Stimulated activated effector memory CD8-positive, alpha-beta T cell treated with anti-CD3 and anti-CD28 coated beads, Interleukin-12 subunit alpha, Interleukin-12 subunit beta, amount 100 ng/mL, for 72 hours (primary cell): ENCODE results near the gene SMAD2.
"Not testable (repeated sequence)": the region's sequence is repeated elsewhere in the genome, so short reads cannot be mapped to it uniquely, and the experiment has no call there.

Experiments
- ATAC-seq: fragments of 150-1000 bp; cut with Tn5 transposase; 2 replicates; pipeline ENCODE4 v1.10.0; 2021
- DNase-seq, 2 donors: peaks; one replicate each; pipeline ENCODE4 v3.0.0; 2021 to 2022; ENCODE audit warnings: low spot score in 2 of 2
- H3K27ac Mint-ChIP-seq: one replicate; pipeline ENCODE4 v1.8.0; 2022; ENCODE audit warnings: mild to moderate bottlenecking, mixed read lengths
- H3K36me3 Mint-ChIP-seq: one replicate; pipeline ENCODE4 v1.8.0; 2022; ENCODE audit warnings: mild to moderate bottlenecking, mixed read lengths
- H3K4me1 Mint-ChIP-seq: one replicate; pipeline ENCODE4 v1.8.0; 2022; ENCODE audit warnings: mixed read lengths
- H3K4me3 Mint-ChIP-seq: one replicate; pipeline ENCODE4 v1.8.0; 2022; ENCODE audit warnings: mild to moderate bottlenecking, mixed read lengths
- H3K9me3 Mint-ChIP-seq: one replicate; pipeline ENCODE4 v1.8.0; 2022; ENCODE audit warnings: mixed read lengths

Gene SMAD2

GRCh38 chr18:47858607-47859006, 71.9 kb downstream of the SMAD2 start:
- H3K36me3 Mint-ChIP-seq = peaks cover 87% of the 10 kb centered on the region
- H3K4me1 Mint-ChIP-seq = no peaks in the 10 kb centered on the region
- no peak overlapping the region for H3K27ac Mint-ChIP-seq
- peaks cover 18% of the 10 kb centered on the region for H3K9me3 Mint-ChIP-seq
- ATAC-seq (no peak), DNase-seq (no peak)
- H3K4me3 Mint-ChIP-seq = no peak overlapping the region

GRCh38 chr18:47847635-47848034, 82.8 kb downstream of the SMAD2 start:
- H3K27ac Mint-ChIP-seq = no peak overlapping the region
- H3K36me3 Mint-ChIP-seq = peaks cover 79% of the 10 kb centered on the region
- H3K4me3 Mint-ChIP-seq = no peak overlapping the region
- DNase-seq = no peak
- H3K9me3 Mint-ChIP-seq = no peaks in the 10 kb centered on the region
- ATAC-seq = no peak
- no peaks in the 10 kb centered on the region for H3K4me1 Mint-ChIP-seq

- DNase-seq = no peak
- Mint-ChIP-seq H3K36me3 (peaks cover 90% of the 10 kb centered on the region), H3K9me3 (no peaks in the 10 kb centered on the region), H3K4me3 (no peak overlapping the region), H3K27ac (no peak overlapping the region), H3K4me1 (no peaks in the 10 kb centered on the region)
- no peak for ATAC-seq
These were observed 84.0 kb downstream of the SMAD2 start for GRCh38 chr18:47846431-47846830.

- DNase-seq = no peak
- Mint-ChIP-seq H3K4me3 (no peak overlapping the region), H3K4me1 (no peaks in the 10 kb centered on the region), H3K36me3 (peaks cover 98% of the 10 kb centered on the region), H3K27ac (no peak overlapping the region), H3K9me3 (no peaks in the 10 kb centered on the region)
- ATAC-seq = no peak
These were observed 85.5 kb downstream of the SMAD2 start for GRCh38 chr18:47844828-47845498.

GRCh38 chr18:47842836-47843235, 87.6 kb downstream of the SMAD2 start:
- peaks cover 100% of the 10 kb centered on the region for H3K36me3 Mint-ChIP-seq
- no peaks in the 10 kb centered on the region for H3K9me3 Mint-ChIP-seq
- H3K27ac Mint-ChIP-seq = peak overlapping the region; percentile 3
- ATAC-seq (no peak), DNase-seq (no peak)
- no peaks in the 10 kb centered on the region for H3K4me1 Mint-ChIP-seq
- no peak overlapping the region for H3K4me3 Mint-ChIP-seq

- no peak overlapping the region for H3K27ac Mint-ChIP-seq
- peaks cover 90% of the 10 kb centered on the region for H3K36me3 Mint-ChIP-seq
- no peak overlapping the region for H3K4me3 Mint-ChIP-seq
- H3K4me1 Mint-ChIP-seq = no peaks in the 10 kb centered on the region
- no peak for DNase-seq
- no peaks in the 10 kb centered on the region for H3K9me3 Mint-ChIP-seq
- ATAC-seq = no peak
These were observed 92.1 kb downstream of the SMAD2 start for GRCh38 chr18:47838396-47838795.

GRCh38 chr18:47832348-47832747, 98.1 kb downstream of the SMAD2 start:
- Mint-ChIP-seq H3K27ac (no peak overlapping the region), H3K9me3 (no peaks in the 10 kb centered on the region), H3K36me3 (peaks cover 70% of the 10 kb centered on the region), H3K4me1 (peaks cover 5% of the 10 kb centered on the region), H3K4me3 (no peak overlapping the region)
- DNase-seq (no peak), ATAC-seq (no peak)

- ATAC-seq (no peak), DNase-seq (no peak)
- no peak overlapping the region for H3K4me3 Mint-ChIP-seq
- peaks cover 5% of the 10 kb centered on the region for H3K4me1 Mint-ChIP-seq
- H3K36me3 Mint-ChIP-seq = peaks cover 65% of the 10 kb centered on the region
- no peaks in the 10 kb centered on the region for H3K9me3 Mint-ChIP-seq
- H3K27ac Mint-ChIP-seq = no peak overlapping the region
These were observed 99.1 kb downstream of the SMAD2 start for GRCh38 chr18:47831351-47831750.

GRCh38 chr18:47830772-47831171, 99.7 kb downstream of the SMAD2 start:
- DNase-seq (no peak), ATAC-seq (no peak)
- Mint-ChIP-seq H3K4me3 (no peak overlapping the region), H3K4me1 (peaks cover 5% of the 10 kb centered on the region), H3K27ac (no peak overlapping the region), H3K36me3 (peaks cover 67% of the 10 kb centered on the region), H3K9me3 (no peaks in the 10 kb centered on the region)

- H3K4me1 Mint-ChIP-seq = peaks cover 5% of the 10 kb centered on the region
- no peaks in the 10 kb centered on the region for H3K9me3 Mint-ChIP-seq
- H3K4me3 Mint-ChIP-seq = no peak overlapping the region
- no peak for ATAC-seq
- H3K27ac Mint-ChIP-seq = no peak overlapping the region
- DNase-seq = no peak
- peaks cover 61% of the 10 kb centered on the region for H3K36me3 Mint-ChIP-seq
These were observed 100.6 kb downstream of the SMAD2 start for GRCh38 chr18:47829831-47830230.

- H3K27ac Mint-ChIP-seq, H3K4me3 Mint-ChIP-seq, DNase-seq, H3K9me3 Mint-ChIP-seq, ATAC-seq, H3K4me1 Mint-ChIP-seq: not testable (repeated sequence)
- H3K36me3 Mint-ChIP-seq = peaks cover 63% of the 10 kb centered on the region
These were observed 102.4 kb downstream of the SMAD2 start for GRCh38 chr18:47828031-47828430.

- Mint-ChIP-seq H3K36me3 (peaks cover 64% of the 10 kb centered on the region), H3K4me1 (no peaks in the 10 kb centered on the region), H3K27ac (peak overlapping the region; percentile 14), H3K4me3 (no peak overlapping the region), H3K9me3 (no peaks in the 10 kb centered on the region)
- DNase-seq = no peak
- ATAC-seq = no peak
These were observed 104.0 kb downstream of the SMAD2 start for GRCh38 chr18:47826157-47827074.

GRCh38 chr18:47821314-47821713, 109.1 kb downstream of the SMAD2 start:
- DNase-seq (no peak), ATAC-seq (no peak)
- H3K4me1 Mint-ChIP-seq = no peaks in the 10 kb centered on the region
- no peak overlapping the region for H3K27ac Mint-ChIP-seq
- H3K4me3 Mint-ChIP-seq = no peak overlapping the region
- no peaks in the 10 kb centered on the region for H3K9me3 Mint-ChIP-seq
- peaks cover 37% of the 10 kb centered on the region for H3K36me3 Mint-ChIP-seq

- Mint-ChIP-seq H3K4me1 (no peaks in the 10 kb centered on the region), H3K4me3 (no peak overlapping the region), H3K27ac (no peak overlapping the region), H3K9me3 (no peaks in the 10 kb centered on the region), H3K36me3 (peaks cover 19% of the 10 kb centered on the region)
- ATAC-seq (no peak), DNase-seq (no peak)
These were observed 112.7 kb downstream of the SMAD2 start for GRCh38 chr18:47817795-47818077.

- no peaks in the 10 kb centered on the region for H3K4me1 Mint-ChIP-seq
- ATAC-seq (no peak), DNase-seq (no peak)
- H3K27ac Mint-ChIP-seq = no peak overlapping the region
- H3K9me3 Mint-ChIP-seq = no peaks in the 10 kb centered on the region
- H3K36me3 Mint-ChIP-seq = peaks cover 13% of the 10 kb centered on the region
- H3K4me3 Mint-ChIP-seq = no peak overlapping the region
These were observed 113.3 kb downstream of the SMAD2 start for GRCh38 chr18:47817017-47817794.
